Activated CD8-positive, alpha-beta memory T cell treated with anti-CD3 and anti-CD28 coated beads, Interleukin-2, amount 50 U/mL, for 4 hours (primary cell): ENCODE measurements around the gene EFCAB14.
"Not testable (repeated sequence)": the region's sequence is repeated elsewhere in the genome, so short reads cannot be mapped to it uniquely, and the experiment has no call there.

Experiments
- DNase-seq: peaks from one replicate; pipeline ENCODE4 v3.0.0-alpha.2; 2020

Gene EFCAB14

DNA sequence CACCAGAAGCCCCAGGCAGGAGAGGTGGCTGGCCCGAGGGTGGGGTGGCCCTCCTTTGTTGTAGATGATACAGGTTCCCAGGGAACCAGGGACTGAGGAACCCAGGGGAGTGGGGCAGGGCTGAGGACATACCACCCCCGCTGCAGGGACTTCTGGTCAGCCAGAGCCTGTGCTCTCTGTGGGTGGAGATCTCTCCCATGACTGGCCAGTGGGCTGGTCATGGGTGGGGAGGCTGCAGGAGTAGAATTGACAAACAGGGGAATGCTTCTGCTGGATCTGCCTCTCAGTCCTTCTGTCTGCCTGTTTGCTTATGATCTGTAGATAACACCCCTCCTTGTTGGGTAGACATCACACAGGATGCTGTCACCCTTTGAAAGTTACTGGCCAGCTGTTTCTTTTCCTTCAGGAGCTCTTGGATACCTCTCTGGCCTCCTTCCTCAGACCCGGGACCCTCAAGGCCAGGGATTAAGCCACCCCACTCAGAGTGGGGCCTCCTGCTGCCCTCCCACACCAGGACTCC is 2.8 kb upstream of the EFCAB14 start:
- no peak for DNase-seq

DNA sequence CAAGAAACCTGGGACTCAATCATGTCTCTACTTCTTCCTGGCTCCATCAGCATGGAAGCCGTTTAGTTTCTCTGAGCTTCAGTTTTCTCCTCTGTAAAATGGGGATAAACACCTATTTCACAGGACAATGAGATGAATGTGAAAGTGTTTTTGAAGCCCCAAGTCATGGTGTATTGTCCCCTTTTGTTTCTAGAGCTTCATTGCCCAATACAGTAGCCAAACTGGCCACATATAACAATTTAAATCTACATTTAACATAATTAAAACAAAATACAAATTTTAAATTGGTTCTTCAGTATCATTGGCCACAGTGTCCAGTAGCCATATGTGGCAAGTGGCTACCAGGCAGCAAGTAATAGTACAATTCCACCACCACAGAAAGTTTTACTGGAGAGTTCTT is 2.3 kb upstream of the EFCAB14 start:
- no peak for DNase-seq

DNA sequence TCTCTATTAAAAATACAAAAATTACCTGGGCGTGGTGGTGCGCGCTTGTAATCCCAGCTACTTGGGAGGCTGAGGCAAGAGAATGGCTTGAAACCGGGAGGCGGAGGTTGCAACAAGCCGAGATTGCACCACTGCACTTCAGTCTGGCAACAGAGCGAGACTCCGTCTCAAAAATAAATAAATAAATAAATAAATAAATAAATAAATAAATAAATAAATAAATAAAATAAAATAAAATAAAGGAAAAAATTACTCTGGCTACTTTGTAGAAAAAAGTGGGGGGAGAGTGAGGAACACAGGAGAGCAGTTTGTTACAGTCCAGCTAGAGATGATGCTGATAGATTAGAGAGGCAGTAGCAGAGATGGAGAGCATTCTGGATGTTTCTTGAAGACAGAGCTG is 1.4 kb upstream of the EFCAB14 start:
- DNase-seq = not testable (repeated sequence)

DNA sequence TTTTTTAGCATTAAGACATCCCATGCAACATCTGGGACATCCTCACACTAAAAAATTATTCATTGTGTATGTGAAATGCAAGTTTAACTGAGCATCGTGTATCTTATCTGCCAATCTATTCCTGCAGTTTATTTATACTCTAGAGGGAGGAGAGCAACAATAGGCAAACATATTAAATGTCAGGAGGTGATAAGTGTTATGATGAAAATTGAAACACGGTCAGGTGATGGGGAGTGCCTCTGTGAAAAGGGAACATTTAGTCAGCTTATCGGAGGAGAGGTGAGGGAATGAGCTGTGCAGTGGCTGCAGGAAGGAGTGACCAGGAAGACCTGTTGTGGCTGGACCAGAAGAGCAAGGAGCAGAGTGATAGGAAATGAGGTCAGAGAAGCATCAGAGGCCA is 775 bp upstream of the EFCAB14 start:
- DNase-seq = no peak

DNA sequence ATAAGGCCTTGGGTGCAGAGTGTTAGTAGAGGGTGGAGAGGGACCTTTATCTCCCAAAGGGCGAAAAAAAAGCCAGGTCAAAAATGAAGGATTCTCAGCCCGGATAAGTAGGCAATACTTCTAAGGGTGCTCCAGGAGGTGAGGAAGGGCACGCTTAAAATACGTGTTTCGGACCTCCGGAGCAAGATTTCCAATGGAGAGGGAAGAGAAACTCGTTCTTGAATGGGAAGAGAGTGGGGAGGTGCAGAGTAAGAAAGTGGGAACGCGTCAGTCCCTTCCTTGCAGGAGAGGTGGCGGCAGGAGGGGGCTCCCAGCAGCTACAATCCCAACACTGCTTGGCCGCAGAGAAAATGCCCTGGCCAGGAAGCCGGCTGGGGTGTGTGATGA is 581 bp downstream of the EFCAB14 start:
- DNase-seq = no peak

DNA sequence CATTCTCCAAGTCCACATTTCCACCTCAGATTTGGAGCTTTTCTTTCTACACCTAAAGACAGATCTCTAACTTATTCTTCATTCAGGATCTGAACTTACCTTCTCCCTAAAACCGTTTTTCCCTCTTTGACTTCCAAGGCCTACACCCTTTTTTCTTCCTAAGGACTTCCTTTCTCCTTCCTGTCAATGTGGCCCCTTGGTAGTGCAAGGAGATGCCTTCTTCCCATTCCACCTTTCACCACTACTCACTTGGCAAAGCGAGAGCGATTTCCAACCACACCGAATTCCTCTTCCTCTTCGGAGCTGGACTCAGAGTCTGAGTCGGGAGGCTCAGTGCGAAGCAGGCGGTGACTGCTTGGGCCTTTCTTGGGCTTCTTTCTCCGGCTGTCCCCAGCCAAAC is 1.3 kb downstream of the EFCAB14 start:
- DNase-seq = no peak

DNA sequence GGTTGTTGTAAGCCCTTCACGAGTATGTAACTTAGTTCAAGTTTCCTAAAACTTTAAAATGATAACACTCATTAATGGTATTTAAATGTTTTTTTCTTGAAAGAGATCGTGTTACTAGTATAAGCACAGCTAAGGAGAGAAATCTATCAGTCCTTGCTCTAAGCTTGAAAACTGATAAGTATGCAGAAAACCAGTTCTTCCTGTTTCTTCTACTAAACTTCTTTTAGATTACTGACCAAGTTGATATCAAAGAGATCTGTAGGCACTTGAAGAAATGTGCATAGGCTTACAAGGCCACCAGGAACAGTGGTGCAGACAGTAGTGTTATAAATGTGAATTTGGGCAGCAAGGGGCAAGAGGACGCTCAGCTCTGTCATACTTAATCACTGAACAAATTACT is 3.9 kb downstream of the EFCAB14 start:
- no peak for DNase-seq

DNA sequence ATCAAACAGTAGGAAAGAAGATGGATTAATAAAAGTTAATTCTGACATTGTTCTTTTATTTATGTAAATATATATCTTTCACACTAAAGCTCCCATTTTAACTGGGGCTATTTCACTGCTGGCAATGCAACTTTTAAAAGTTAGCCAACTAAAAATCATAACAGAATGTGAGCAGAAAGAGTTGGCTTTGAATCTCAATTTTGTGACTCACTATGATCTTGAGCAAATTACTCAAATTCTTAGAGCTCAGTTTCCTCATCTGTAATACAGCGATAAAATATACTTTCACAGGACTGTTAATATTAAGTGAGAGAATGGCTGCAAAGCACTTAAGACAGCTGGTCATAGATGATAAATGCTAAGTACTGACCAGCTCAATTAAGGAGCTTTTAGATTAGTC is 10.8 kb downstream of the EFCAB14 start:
- DNase-seq = no peak

DNA sequence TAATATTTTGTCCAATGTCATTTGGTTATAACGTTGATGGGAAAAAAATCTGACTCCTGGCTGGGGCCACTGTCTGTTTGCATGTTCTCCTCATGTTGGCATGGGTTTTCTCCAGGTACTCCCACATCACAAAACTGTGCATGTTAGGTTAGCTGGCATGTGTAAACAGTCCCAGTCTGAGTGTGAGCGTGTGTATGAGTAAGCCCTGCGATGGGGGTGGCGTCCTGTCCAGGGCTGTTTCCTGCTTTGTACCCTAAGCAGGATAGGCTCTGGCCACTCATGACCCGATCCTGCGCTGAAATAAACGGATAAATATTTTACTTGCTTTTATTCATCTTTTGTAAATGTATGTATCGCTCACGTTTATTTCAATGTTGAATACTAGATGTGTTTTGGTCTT is 13.5 kb downstream of the EFCAB14 start:
- no peak for DNase-seq

DNA sequence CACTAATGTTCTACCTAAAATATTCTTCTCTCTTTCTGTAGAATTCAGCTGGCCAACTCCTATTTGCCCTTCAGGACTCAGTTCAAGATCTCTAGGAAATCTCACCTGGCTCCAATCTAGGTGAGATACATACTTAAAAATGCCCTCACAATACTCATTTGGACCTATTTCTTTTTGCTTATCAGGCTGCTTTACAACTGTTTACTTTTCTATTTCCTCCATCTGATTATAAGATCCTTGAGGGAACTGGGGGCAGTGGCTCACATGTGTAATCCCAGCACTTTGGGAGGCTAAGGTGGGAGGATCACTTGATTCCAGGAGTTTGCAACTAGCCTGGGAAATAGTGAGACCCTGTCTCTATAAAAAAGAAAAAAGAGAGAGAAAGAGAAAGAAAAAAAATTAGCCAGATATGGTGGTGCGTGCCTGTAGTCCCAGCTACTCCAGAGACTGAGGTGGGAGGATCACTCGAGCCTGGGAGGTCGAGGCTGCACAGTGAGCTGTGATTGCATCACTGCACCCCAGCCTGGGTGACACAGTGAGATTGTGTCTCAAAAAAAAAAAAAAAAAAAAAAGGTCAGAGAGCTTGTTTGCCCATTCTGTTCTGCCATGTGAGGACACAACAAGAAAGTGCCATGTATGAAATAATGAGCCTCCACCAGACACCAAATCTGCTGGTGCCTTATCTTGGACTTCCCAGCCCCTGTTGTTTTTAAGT is 14.8 kb downstream of the EFCAB14 start:
- no peak for DNase-seq

DNA sequence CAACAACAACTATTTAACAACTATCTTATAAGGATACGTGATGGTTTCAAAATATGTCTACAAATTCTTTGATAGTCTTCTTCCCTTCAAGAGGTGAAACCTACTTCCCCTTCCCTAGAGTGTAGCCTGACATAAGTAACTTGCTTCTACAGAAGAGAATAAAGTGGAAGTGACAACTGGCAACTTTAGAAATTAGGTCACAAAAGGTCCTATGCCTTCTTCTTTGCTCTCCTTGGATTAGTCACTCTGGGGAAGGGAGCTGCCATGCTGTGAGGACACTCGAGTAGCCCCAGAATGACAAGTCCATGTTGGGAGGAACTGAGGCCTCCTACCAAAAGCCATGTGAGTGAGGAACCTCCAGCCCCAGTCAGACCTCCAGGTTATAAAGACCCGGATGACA is 19.2 kb downstream of the EFCAB14 start:
- no peak for DNase-seq

DNA sequence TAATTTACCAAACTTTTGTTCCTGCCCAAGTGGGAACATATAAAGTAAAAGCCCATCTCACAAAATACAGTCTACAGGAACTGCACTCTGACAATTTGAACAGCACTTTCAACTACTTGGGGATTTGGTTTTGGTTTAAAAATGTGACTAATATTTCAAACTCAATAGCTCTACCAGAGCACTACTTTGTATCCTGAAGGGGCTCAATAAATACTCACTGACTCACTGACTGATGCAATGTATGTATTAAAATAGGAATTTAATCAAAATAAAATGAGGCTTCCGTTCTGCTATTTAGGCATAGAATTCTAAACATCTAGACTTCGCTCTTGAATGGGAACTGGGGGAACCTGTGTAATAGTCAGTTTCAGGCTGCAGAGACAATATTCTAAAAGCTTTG is 21.9 kb downstream of the EFCAB14 start:
- no peak for DNase-seq

DNA sequence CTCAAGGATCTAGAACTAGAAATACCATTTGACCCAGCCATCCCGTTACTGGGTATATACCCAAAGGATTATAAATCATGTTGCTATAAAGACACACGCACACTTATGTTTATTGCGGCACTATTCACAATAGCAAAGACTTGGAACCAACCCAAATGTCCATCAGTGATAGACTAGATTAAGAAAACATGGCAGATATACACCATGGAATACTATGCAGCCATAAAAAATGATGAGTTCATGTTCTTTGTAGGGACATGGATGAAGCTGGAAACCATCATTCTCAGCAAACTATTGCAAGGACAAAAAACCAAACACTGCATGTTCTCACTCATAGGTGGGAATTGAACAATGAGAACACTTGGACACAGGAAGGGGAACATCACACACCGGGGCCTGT is 24.2 kb downstream of the EFCAB14 start:
- DNase-seq = not testable (repeated sequence)

DNA sequence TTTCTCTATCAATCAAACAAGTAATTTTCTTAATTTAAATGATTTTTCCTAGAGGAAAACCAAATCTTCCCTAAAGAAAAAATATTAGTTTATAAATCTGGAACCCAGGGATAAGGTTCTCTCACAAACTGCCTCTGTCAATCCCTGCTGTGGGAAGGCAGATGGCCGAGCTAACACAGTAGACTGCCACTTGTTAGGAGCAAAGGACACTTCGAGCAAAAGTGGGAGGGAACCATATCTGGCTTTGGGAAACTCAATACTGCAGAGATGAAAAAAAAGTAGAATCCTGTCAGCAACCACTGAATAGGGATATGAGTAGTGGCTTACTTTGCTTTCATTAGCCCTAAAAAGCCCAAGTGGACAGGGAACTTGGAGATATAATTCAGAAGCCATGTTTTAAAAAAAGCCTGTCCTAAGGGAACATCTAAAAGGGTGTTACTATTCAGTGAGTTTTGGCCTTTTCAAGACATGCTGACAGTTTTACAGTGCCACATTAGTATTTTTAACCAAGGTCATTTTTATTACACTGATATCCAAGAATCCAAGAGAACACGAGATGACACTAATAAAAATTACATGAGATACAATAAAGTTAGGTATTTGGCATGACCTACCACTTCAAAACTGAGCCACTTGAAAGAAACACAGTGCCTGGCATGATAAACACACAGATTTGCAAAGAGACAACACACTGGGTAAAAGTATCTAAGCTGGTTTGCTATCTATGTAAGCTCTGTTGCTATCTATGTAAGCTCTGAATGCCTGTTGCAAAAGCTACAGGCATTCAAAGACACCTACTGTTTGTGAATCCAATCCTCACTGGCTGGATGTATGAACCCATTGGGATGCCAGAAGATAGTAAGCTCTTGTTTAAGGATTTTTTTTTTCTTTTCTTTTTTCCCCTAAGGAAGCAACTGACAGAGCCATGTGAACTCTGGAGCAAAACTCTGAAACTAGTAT is 25.8 kb downstream of the EFCAB14 start:
- DNase-seq = no peak

DNA sequence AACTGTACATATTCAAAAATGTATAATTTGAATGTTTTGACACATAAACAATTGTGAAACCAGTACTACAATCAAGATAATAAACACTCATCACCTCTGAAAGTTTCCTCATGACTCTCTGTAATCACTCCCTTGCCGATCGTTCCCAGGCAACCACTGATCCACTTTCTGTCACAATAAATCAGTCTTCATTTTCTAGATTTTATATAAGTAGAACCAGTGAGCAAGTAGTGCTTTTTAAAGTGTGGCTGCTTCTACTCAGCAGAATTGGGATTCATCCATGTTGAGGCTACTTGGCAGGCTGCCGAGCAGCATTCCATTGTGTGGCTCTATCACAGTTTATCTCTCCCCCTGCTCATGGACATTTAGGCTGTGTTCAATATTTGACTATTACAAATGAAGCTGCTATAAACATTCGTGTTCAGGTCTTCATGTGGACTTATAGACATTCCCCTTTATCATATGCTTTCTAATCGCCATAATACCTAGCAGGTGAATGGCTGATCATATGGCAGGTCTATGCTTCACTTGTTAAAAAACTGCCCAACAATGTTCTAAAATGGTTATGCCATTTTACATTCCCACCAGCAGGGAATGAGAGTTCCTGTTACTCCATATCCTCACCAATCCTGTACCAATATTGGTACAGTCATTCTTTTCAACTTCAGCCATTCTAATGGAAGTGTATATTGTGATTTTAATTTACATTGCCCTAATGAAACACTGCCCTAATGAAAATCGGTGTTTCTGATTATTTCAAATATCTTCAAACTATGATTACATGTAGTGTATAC is 26.7 kb downstream of the EFCAB14 start:
- DNase-seq = no peak

DNA sequence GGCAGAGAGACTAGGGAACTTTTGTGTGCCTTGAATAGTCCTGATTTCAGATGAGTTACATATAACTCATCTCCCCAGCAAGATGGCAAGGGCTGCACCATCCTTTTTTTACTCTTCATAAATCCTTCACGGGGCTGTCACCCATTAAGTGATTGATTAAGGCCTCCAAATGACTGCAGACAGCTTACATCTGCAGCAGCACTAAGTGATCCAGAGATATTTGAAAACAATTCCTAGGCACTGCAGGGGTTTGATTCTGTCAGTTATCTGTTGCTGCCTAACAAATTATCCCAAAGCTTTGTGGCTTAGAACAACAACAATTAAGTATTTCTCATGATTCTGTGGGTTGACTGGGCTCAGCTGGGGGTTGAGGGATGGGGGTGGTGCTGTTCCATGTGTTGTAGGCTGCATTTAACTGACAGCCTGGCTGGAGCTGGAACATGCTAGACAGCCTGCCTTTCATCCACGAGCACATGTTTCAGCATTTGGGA is 27.9 kb downstream of the EFCAB14 start:
- DNase-seq = no peak

DNA sequence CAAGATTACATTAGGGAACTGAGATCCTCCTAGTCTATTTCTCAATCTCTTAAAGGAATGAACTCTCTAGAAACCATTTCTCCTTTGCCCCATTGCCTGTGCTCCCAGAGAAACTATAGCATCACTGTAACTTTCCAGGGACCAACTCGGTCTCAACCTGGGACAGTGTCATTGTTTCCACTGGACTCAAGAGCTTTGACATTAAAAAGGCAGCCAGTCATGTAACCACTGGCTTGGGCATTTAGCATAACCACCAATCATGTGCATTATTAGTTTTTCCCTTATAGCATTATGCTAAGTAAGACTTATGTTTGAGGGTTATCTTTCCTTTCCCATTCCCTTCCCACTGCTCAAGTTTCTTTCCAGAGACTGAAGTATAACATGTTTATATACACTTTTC is 29.0 kb downstream of the EFCAB14 start:
- no peak for DNase-seq

DNA sequence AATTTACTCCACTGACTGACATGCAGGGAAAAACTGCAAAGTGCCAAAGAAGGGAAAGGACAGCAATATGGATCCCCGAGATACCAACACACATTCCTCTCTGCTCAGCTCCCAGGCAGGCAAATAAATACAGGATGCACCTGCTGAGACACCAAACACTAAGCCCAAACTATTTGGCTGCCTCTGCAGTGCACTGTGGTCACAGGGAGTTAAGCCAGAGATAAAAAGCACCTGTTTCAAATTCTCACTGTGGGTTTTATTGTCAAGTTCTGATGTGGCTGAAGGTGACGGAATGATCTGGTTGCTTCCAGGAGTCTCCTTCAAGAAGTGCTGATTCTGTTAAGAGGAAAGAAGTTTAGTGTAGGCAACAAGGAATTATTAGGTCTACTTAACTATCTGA is 29.6 kb downstream of the EFCAB14 start:
- DNase-seq = no peak

DNA sequence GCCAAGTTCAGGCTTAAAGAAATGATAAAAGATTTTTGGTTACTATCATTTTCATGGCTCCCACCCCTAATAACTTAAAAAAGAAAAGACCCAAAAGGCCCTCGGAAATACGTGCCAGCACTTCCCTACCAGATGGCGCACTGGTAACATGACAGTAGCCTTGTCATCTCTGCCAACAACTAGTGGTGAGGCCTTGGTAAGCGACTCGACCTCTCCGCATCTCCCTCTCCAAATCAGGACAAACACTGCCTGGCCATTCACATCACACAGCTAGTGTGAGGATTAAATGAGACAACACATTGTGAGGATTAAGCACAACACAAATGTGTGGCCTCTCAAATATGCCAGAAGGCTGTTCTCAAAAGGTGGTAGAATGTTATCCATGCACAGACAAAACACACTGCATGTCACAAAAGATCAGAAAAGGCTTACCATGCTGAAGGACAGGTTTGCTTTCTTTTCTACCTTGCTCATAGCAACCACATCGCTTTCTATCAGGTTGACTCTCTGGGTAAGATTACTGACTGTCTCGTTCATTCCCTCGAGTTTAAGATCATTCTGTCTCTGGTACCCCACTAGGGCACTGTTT is 30.9 kb downstream of the EFCAB14 start:
- DNase-seq = no peak

DNA sequence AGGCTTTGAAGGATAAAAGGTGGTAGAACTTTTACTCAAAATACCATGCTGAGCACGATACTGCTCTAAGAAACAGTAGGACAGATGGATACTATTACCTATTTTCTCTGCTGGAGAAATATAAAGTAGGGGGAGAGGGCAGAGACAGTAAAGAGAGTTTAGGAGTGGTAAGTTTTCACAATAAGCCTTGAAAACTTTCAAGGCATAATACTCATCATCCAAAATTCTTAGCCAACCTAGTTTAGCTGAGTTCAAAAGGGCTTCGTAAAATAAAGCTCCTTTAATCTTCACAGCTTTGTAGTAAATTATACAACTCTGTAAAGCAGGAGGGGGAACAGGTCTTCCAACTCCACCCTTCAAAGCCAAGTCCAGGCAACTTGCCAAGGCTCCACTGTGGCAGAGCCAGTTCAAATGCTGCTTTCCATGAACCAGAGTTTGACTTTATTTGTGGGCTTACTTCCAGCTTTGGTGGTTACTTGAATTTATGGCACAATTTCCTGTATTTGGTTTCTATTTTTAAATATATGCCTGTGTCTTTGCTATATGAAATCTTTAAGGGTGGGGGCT is 31.7 kb downstream of the EFCAB14 start:
- DNase-seq = no peak

DNA sequence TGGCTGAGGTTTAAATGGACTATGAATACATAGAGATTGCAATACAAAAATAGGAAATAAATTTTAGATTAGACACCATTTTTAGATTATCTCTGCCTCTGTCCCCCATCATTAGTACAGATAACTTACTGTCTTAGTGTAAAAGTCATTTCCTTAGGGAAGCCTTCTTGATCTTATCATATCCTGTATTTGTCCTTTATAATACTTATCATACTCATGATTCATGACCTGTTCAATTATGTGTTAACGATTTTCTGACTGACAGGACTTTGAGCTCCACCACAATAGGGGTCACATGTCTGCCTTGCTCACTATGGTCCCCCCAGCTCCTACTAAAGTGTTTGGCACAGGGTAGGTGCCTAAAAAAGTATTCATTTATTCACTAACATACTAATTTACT is 32.7 kb downstream of the EFCAB14 start:
- no peak for DNase-seq

DNA sequence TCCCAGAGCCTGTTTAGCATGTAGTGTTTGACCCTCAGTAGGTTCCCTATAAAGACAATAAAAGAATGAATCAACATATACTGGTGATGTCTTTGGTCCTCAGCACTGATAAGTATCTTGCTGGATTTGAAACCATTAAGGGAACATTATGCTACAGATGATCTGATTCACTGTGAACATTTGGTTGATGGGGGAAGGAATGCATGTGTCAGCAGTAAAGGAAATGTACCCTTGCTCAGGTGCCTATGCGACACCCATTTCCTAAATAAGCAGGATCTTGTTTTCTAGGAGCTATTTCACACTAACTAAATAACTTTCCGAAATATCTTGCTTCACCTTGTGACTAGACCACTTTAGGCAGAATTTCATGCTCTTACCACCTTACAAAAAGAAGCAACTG is 34.2 kb downstream of the EFCAB14 start:
- DNase-seq = no peak
